OCI-LY7 (cell line): ENCODE data around the gene SLX4. TPM values are rescaled to one million over a fixed set of nuclear protein-coding genes. Genes with fewer than 3 reads are reported as not detected.
A peak's percentile ranks its signal among the peaks of the same experiment; 100 is the strongest.

ENCODE experiments used
- BruUV-seq: library from RNA; stranded (reverse); fragments of 400-500 nt; replicated peaks from 2 replicates; lab custom pipeline; 2021; lab: Mats Ljungman, UMichigan
- CTCF ChIA-PET: fragments of 300-600 bp; sonication (Branson Sonifier 250); formaldehyde crosslinking; loops from one replicate; lab custom pipeline; 2022; ENCODE audit warnings: antibody characterized with exemption; ENCODE audit not compliant: unreplicated experiment; lab: Charles Lee
- POLR2A ChIA-PET: fragments of 300-600 bp; sonication (Branson Sonifier 250); formaldehyde crosslinking; loops from one replicate; lab custom pipeline; 2022; ENCODE audit warnings: antibody characterized with exemption; lab: Charles Lee
- DNase-seq: peaks from one replicate; pipeline ENCODE4 v3.0.0-alpha.2; 2015; ENCODE audit warnings: low spot score
- H2AFZ ChIP-seq: fragments of 200-600 bp; sonication (generic), shearing (Covaris generic); 2 replicates; pipeline ENCODE4 v1.6.1; 2014; ENCODE audit warnings: mild to moderate bottlenecking, antibody characterized with exemption, low read length, moderate library complexity
- H3K27ac ChIP-seq: fragments of 200-600 bp; sonication (generic); 2 replicates; pipeline ENCODE4 v1.5.1; 2014; ENCODE audit warnings: mixed run types, low read depth, mild to moderate bottlenecking, moderate library complexity, low read length, inconsistent platforms; ENCODE audit not compliant: poor library complexity, severe bottlenecking
- H3K36me3 ChIP-seq: fragments of 200-600 bp; sonication (generic); 2 replicates; pipeline ENCODE4 v1.6.1; 2014; ENCODE audit warnings: mild to moderate bottlenecking, antibody characterized with exemption, low read length, moderate library complexity, mixed read lengths; ENCODE audit not compliant: insufficient read depth
- H3K4me1 ChIP-seq: fragments of 200-600 bp; sonication (generic); 2 replicates; pipeline ENCODE4 v1.5.1; 2014; ENCODE audit warnings: mild to moderate bottlenecking, low read length; ENCODE audit not compliant: insufficient read depth, poor library complexity, severe bottlenecking
- H3K4me2 ChIP-seq: fragments of 200-600 bp; sonication (generic); 2 replicates; pipeline ENCODE4 v1.6.1; 2014; ENCODE audit warnings: mild to moderate bottlenecking, low read length
- H3K4me3 ChIP-seq: fragments of 200-600 bp; sonication (generic); 2 replicates; pipeline ENCODE4 v1.5.1; 2014; ENCODE audit warnings: mild to moderate bottlenecking, low read depth, low read length; ENCODE audit not compliant: poor library complexity, severe bottlenecking
- H3K79me2 ChIP-seq: fragments of 200-600 bp; sonication (generic); 2 replicates; pipeline ENCODE4 v1.6.1; 2016; ENCODE audit warnings: low read depth, mild to moderate bottlenecking, low read length, moderate library complexity, mixed read lengths; ENCODE audit not compliant: insufficient read depth
- H3K9me2 ChIP-seq: fragments of 200-600 bp; sonication (generic); 2 replicates; pipeline ENCODE4 v1.6.1; 2016; ENCODE audit warnings: mild to moderate bottlenecking, low read length, mixed read lengths; ENCODE audit not compliant: insufficient read depth
- H3K9me3 ChIP-seq: fragments of 200-600 bp; sonication (generic); 2 replicates; pipeline ENCODE4 v1.6.1; 2014; ENCODE audit warnings: mild to moderate bottlenecking, mixed run types, low read length, mixed read lengths
- H4K20me1 ChIP-seq: fragments of 200-600 bp; sonication (generic); 2 replicates; pipeline ENCODE4 v1.6.1; 2014; ENCODE audit warnings: mild to moderate bottlenecking, antibody characterized with exemption, low read length, moderate library complexity, mixed read lengths; ENCODE audit not compliant: insufficient read depth
- CTCF ChIP-seq: fragments of 200-600 bp; sonication (generic); conservative IDR thresholded peaks from 2 replicates; pipeline ENCODE4 v1.5.1; 2014; ENCODE audit warnings: mild to moderate bottlenecking, antibody characterized with exemption, low read length, moderate library complexity, mixed read lengths
- EZH2phosphoT487 ChIP-seq: fragments of 200-600 bp; sonication (generic); IDR thresholded peaks from 2 replicates; pipeline ENCODE4 v1.6.1; 2018; ENCODE audit warnings: low read depth, borderline replicate concordance, mild to moderate bottlenecking, mixed run types, antibody characterized with exemption, low read length, moderate library complexity, mixed read lengths
- intact Hi-C: fragments of 100-400 bp; cut with micrococcal nuclease; formaldehyde crosslinking; loops from one replicate; pipeline ENCODE4 v1.10.0; 2022; ENCODE audit not compliant: unreplicated experiment
- total RNA-seq, 2 experiments: library from RNA; depleted of rRNA in 1 of 2; stranded (reverse); fragments of >200 nt in 1 of 2; shearing (Covaris generic) in 1 of 2; gene quantifications; 2 replicates each; pipeline ENCODE4 v1.2.3, GENCODE V29; 2014 to 2022

SLX4 gene
- total RNA-seq, 2 experiments from 2014 or later, result 13.2 to 35.7 TPM

DNA sequence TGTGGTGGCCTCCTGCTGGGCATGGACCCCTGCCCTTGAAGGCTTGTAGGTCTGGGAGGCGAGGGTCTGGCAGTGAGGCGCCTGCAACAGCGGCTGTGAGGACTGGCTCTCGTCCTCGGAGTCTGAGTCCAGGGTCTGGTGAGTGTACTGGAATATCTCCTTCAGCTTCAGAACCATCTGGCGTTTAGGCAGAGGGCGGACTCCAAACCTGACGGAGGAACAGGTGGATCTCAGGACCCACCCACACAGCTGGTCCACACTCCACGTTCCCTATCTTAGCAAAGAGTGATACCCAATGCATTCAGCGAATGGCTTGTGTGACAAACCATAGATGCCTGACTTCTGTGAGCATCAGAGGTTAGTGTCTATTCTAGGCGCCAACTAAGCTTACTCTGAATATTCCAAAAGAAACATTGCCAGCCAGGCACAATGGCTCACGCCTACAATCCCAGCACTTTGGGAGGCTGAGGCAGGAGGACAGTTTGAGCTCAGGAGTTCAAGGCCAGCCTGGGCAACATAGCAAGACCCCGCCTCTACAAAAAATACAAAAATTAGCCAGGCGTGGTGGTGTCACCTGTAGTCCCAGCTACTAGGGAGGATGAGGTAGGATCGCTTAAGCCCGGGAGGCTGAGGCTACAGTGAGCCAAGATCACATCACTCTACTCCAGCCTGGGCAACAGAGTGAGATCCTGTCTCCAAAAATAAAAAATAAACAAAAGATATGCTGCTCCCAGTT, 27.9 kb downstream of the SLX4 start:
- no peak overlapping the region for H3K4me2 ChIP-seq
- H3K27ac ChIP-seq, result no peak overlapping the region
- H4K20me1 ChIP-seq, result no peaks in the 10 kb centered on the region
- intact Hi-C loops, result no loop called here
- H3K4me1 ChIP-seq, result peaks cover 63% of the 10 kb centered on the region
- TF ChIP-seq CTCF, result no peak
- TF ChIP-seq EZH2phosphoT487, result no peak
- peaks cover 21% of the 10 kb centered on the region; the same call in 1 of the 2 replicates for H3K79me2 ChIP-seq
- H3K36me3 ChIP-seq, result peaks cover 54% of the 10 kb centered on the region
- CTCF ChIA-PET, result no interaction called here
- no peak overlapping the region for H2AFZ ChIP-seq
- no peak for DNase-seq
- H3K9me3 ChIP-seq, result no peaks in the 10 kb centered on the region
- BruUV-seq, result no TSS peak
- no peaks in the 10 kb centered on the region for H3K9me2 ChIP-seq
- POLR2A ChIA-PET, result interaction anchor here (1.0 kb wide), 1 partner anchor 39 kb away, joined by 4 read pairs; no protein-coding TSS in a partner anchor
- H3K4me3 ChIP-seq, result no peak overlapping the region

DNA sequence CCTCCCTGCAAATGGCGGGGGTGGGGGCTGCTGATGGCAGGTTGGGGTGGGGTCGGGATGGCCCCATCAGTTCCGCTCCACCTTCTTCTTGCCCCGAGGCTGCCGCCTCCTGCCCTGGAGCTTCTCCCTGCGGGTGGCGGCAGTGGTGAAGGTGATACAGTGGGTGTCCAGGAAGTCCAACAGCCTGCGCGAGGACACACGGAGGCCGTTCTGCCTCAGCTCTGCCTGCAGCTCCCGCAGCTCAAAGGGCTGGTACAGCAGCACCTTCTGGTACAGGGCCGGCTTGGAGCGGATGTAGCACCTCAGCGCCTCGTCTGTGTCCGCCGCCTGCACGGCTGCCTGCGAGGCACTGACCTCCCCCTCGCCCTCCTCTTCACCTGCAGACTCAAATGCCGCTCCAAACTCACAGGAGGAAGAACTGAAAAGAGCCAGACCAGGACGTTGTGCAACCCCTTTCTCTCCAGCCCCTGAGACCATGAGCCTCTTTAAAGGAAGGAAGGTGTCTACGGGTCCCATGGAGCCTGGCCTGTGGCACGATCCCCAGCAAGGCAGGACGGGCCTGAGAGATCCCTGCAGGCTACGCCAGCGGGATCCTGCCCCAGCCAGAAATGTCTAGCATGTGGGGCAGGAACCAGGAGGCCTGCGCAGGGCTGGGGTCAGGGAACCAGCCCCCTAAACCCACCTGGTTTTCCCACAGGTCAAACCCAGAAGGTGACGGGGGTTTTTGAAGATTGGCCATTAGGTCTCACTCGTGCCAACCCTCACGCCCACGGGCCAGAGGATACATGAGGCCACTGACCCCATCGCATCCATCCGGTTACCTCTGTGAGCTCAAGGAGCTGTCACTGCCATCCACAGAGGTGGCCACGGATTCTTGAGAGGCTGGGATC, 28.9 kb downstream of the SLX4 start:
- Histone ChIP-seq H3K9me3 (no peaks in the 10 kb centered on the region), H3K4me3 (no peak overlapping the region), H3K79me2 (peaks cover 22% of the 10 kb centered on the region; the same call in 1 of the 2 replicates), H3K4me2 (no peak overlapping the region), H3K4me1 (peaks cover 64% of the 10 kb centered on the region), H3K27ac (peak overlapping the region; percentile 19), H3K9me2 (no peaks in the 10 kb centered on the region), H4K20me1 (no peaks in the 10 kb centered on the region), H3K36me3 (peaks cover 49% of the 10 kb centered on the region), H2AFZ (no peak overlapping the region)
- intact Hi-C loops, result no loop called here
- TF ChIP-seq EZH2phosphoT487, result no peak
- TF ChIP-seq CTCF, result no peak
- no TSS peak for BruUV-seq
- ChIA-PET CTCF (no interaction called here), POLR2A (interaction anchor here (1.0 kb wide), 1 partner anchor 40 kb away, joined by 4 read pairs; no protein-coding TSS in a partner anchor)
- DNase-seq, result no peak
